Measurements from ENCODE around the gene MAGEF1. TPM values are rescaled to one million over a fixed set of nuclear protein-coding genes. Genes with fewer than 3 reads are reported as not detected.
A peak's percentile ranks its signal among the peaks of the same experiment; 100 is the strongest.

Gene MAGEF1
- 100 to 1,000 TPM in 1 of 3 donors, 10 to 100 TPM in 2; 85.7 to 100 (median 91.1) TPM for polyA plus RNA-seq (ENCODE audit: insufficient read length in 3 of 3)
- long read RNA-seq, donor 1, transcript MAGEF1-201 (1 exons, 1,636 nt) = major isoform, 79 of 79 reads
- long read RNA-seq, donor 1, partial matches to known transcripts = 0 of 79 reads
- long read RNA-seq, donor 1, other reads (novel, unspliced or antisense) = 0 of 79 reads
- long read RNA-seq, donor 2, transcript MAGEF1-201 (1 exons, 1,636 nt) = major isoform, 110 of 110 reads
- long read RNA-seq, donor 2, partial matches to known transcripts = 0 of 110 reads
- long read RNA-seq, donor 2, other reads (novel, unspliced or antisense) = 0 of 110 reads
- long read RNA-seq, donor 3, transcript MAGEF1-201 (1 exons, 1,636 nt) = major isoform, 78 of 78 reads
- long read RNA-seq, donor 3, partial matches to known transcripts = 0 of 78 reads
- long read RNA-seq, donor 3, other reads (novel, unspliced or antisense) = 0 of 78 reads
- long read RNA-seq, donor 4, transcript MAGEF1-201 (1 exons, 1,636 nt) = major isoform, 99 of 99 reads
- long read RNA-seq, donor 4, partial matches to known transcripts = 0 of 99 reads
- long read RNA-seq, donor 4, other reads (novel, unspliced or antisense) = 0 of 99 reads
- long read RNA-seq, donor 5, transcript MAGEF1-201 (1 exons, 1,636 nt) = major isoform, 49 of 49 reads
- long read RNA-seq, donor 5, partial matches to known transcripts = 0 of 49 reads
- long read RNA-seq, donor 5, other reads (novel, unspliced or antisense) = 0 of 49 reads
- long read RNA-seq, donor 6, transcript MAGEF1-201 (1 exons, 1,636 nt) = major isoform, 75 of 75 reads
- long read RNA-seq, donor 6, partial matches to known transcripts = 0 of 75 reads
- long read RNA-seq, donor 6, other reads (novel, unspliced or antisense) = 0 of 75 reads
- long read RNA-seq, donor 7, transcript MAGEF1-201 (1 exons, 1,636 nt) = major isoform, 92 of 92 reads
- long read RNA-seq, donor 7, partial matches to known transcripts = 0 of 92 reads
- long read RNA-seq, donor 7, other reads (novel, unspliced or antisense) = 0 of 92 reads
- long read RNA-seq, donor 8, transcript MAGEF1-201 (1 exons, 1,636 nt) = major isoform, 24 of 24 reads
- long read RNA-seq, donor 8, partial matches to known transcripts = 0 of 24 reads
- long read RNA-seq, donor 8, other reads (novel, unspliced or antisense) = 0 of 24 reads
- long read RNA-seq, donor 9, transcript MAGEF1-201 (1 exons, 1,636 nt) = major isoform, 118 of 118 reads
- long read RNA-seq, donor 9, partial matches to known transcripts = 0 of 118 reads
- long read RNA-seq, donor 9, other reads (novel, unspliced or antisense) = 0 of 118 reads
- long read RNA-seq, donor 10, transcript MAGEF1-201 (1 exons, 1,636 nt) = major isoform, 102 of 102 reads
- long read RNA-seq, donor 10, partial matches to known transcripts = 0 of 102 reads
- long read RNA-seq, donor 10, other reads (novel, unspliced or antisense) = 0 of 102 reads
- long read RNA-seq, donor 11, transcript MAGEF1-201 (1 exons, 1,636 nt) = major isoform, 57 of 57 reads
- long read RNA-seq, donor 11, partial matches to known transcripts = 0 of 57 reads
- long read RNA-seq, donor 11, other reads (novel, unspliced or antisense) = 0 of 57 reads
- long read RNA-seq, donor 12, transcript MAGEF1-201 (1 exons, 1,636 nt) = major isoform, 100 of 100 reads
- long read RNA-seq, donor 12, partial matches to known transcripts = 0 of 100 reads
- long read RNA-seq, donor 12, other reads (novel, unspliced or antisense) = 0 of 100 reads
- long read RNA-seq, donor 13, transcript MAGEF1-201 (1 exons, 1,636 nt) = major isoform, 48 of 48 reads
- long read RNA-seq, donor 13, partial matches to known transcripts = 0 of 48 reads
- long read RNA-seq, donor 13, other reads (novel, unspliced or antisense) = 0 of 48 reads
- long read RNA-seq, donor 14 = 0 reads
- long read RNA-seq, donor 15, transcript MAGEF1-201 (1 exons, 1,636 nt) = major isoform, 104 of 104 reads
- long read RNA-seq, donor 15, partial matches to known transcripts = 0 of 104 reads
- long read RNA-seq, donor 15, other reads (novel, unspliced or antisense) = 0 of 104 reads
- long read RNA-seq, donor 16, transcript MAGEF1-201 (1 exons, 1,636 nt) = major isoform, 112 of 112 reads
- long read RNA-seq, donor 16, partial matches to known transcripts = 0 of 112 reads
- long read RNA-seq, donor 16, other reads (novel, unspliced or antisense) = 0 of 112 reads

GRCh38 chr3:184711493-184712247 lies at the start of gene MAGEF1:
Gene MAGEF1 (minus strand): TSS chr3:184712064. CDS start chr3:184711821, 243 bp downstream.
- peak; percentile 89 for DNase-seq

- peak; percentile 69 for DNase-seq
Measured at GRCh38 chr3:184761075-184761841, 49.4 kb upstream of the MAGEF1 start.

GRCh38 chr3:184760337-184761074 lies 48.6 kb upstream of the MAGEF1 start:
- DNase-seq = no peak

- DNase-seq = no peak
Measured at GRCh38 chr3:184759666-184760200, 47.9 kb upstream of the MAGEF1 start.

GRCh38 chr3:184758056-184758455 lies 46.2 kb upstream of the MAGEF1 start:
- no peak for DNase-seq

GRCh38 chr3:184757022-184757651 lies 45.3 kb upstream of the MAGEF1 start:
- peak; percentile 81 for DNase-seq

- DNase-seq = no peak
Measured at GRCh38 chr3:184756151-184757021, 44.5 kb upstream of the MAGEF1 start.

GRCh38 chr3:184755315-184755731 lies 43.5 kb upstream of the MAGEF1 start:
- DNase-seq = no peak

GRCh38 chr3:184752361-184752760 lies 40.5 kb upstream of the MAGEF1 start:
- DNase-seq = no peak

GRCh38 chr3:184751204-184752040 lies 39.6 kb upstream of the MAGEF1 start:
- DNase-seq = no peak

GRCh38 chr3:184750349-184751083 lies 38.7 kb upstream of the MAGEF1 start:
- DNase-seq = no peak

GRCh38 chr3:184749168-184749744 lies 37.4 kb upstream of the MAGEF1 start:
- no peak for DNase-seq
